PFSK-1 (cell line): ENCODE results near the gene RGS3.

ENCODE experiments used
- FOXP2 ChIP-seq: optimal IDR thresholded peaks from 2 replicates; pipeline ENCODE3; 2011; ENCODE audit warnings: borderline replicate concordance, control low read depth, inconsistent platforms; ENCODE audit not compliant: insufficient read depth; ENCODE audit errors: extremely low read length, extremely low read depth
- POLR2AphosphoS5 ChIP-seq: IDR thresholded peaks from 2 replicates; pipeline ENCODE4 v1.6.1; 2012; ENCODE audit warnings: low read depth, mild to moderate bottlenecking, control low read depth, low read length, moderate library complexity
- REST ChIP-seq, 2 experiments: IDR thresholded peaks; 2 replicates each; pipeline versions ENCODE4 v1.6.1 to v1.8.0; 2011 to 2012; ENCODE audit warnings: low read depth in 2 of 2, low read length in 2 of 2, control low read depth in 1 of 2, inconsistent platforms in 1 of 2, mild to moderate bottlenecking in 1 of 2, moderate library complexity in 1 of 2; ENCODE audit not compliant: insufficient read depth in 1 of 2
- SIN3A ChIP-seq: IDR thresholded peaks from 2 replicates; pipeline ENCODE4 v1.6.1; 2012; ENCODE audit warnings: mild to moderate bottlenecking, low read length, moderate library complexity, borderline replicate concordance; ENCODE audit not compliant: insufficient read depth

GRCh38 chr9:113590991-113591898 lies 127.7 kb downstream of the RGS3 start:
- no peak for TF ChIP-seq POLR2AphosphoS5
- TF ChIP-seq FOXP2, result no peak
- no peak for TF ChIP-seq REST (IDR thresholded peaks at IDR 0.05; ENCODE audit: insufficient read depth in 1 of 2, low read depth in 2 of 2, low read length in 2 of 2)
- TF ChIP-seq SIN3A, result no peak
